NCI-H2196 (cell line): Measurements from ENCODE around the gene F3.

Source experiments
- DNase-seq: peaks from one replicate; lab custom pipeline; 2025; ENCODE audit not compliant: unreplicated experiment; lab: John Stamatoyannopoulos, UW

The F3 gene

GRCh38 chr1:94528826-94529225 lies 12.7 kb downstream of the F3 start:
- DNase-seq = no peak

GRCh38 chr1:94528299-94528698 lies 13.3 kb downstream of the F3 start:
- no peak for DNase-seq

GRCh38 chr1:94527447-94528031 lies 14.0 kb downstream of the F3 start:
- DNase-seq = no peak

- DNase-seq = no peak
Measured at GRCh38 chr1:94526152-94526980, 15.2 kb downstream of the F3 start.

GRCh38 chr1:94524531-94524930 lies 17.0 kb downstream of the F3 start:
- no peak for DNase-seq

GRCh38 chr1:94522304-94522703 lies 19.3 kb downstream of the F3 start:
- peak; percentile 13 for DNase-seq

GRCh38 chr1:94519351-94519750 lies 22.2 kb downstream of the F3 start:
- DNase-seq = no peak

GRCh38 chr1:94515296-94515947 lies 26.1 kb downstream of the F3 start:
- no peak for DNase-seq

- DNase-seq = peak; percentile 46
Measured at GRCh38 chr1:94514095-94514727, 27.3 kb downstream of the F3 start.

- DNase-seq = no peak
Measured at GRCh38 chr1:94512816-94513215, 28.7 kb downstream of the F3 start.

- DNase-seq = no peak
Measured at GRCh38 chr1:94504601-94505000, 37.0 kb downstream of the F3 start.

- DNase-seq = no peak
Measured at GRCh38 chr1:94503153-94503552, 38.4 kb downstream of the F3 start.

- no peak for DNase-seq
Measured at GRCh38 chr1:94501935-94502334, 39.6 kb downstream of the F3 start.

GRCh38 chr1:94501426-94501825 lies 40.1 kb downstream of the F3 start:
- DNase-seq = no peak

- no peak for DNase-seq
Measured at GRCh38 chr1:94496076-94496755, 45.3 kb downstream of the F3 start.

GRCh38 chr1:94490556-94490955 lies 51.0 kb downstream of the F3 start:
- no peak for DNase-seq

GRCh38 chr1:94486990-94487389 lies 54.6 kb downstream of the F3 start:
- no peak for DNase-seq

GRCh38 chr1:94481473-94481933 lies 60.1 kb downstream of the F3 start:
- peak; percentile 56 for DNase-seq

GRCh38 chr1:94479682-94480081 lies 61.9 kb downstream of the F3 start:
- DNase-seq = no peak
